ENCODE measurements around the gene PLXNA1. TPM values are rescaled to one million over a fixed set of nuclear protein-coding genes. Genes with fewer than 3 reads are reported as not detected.

The PLXNA1 gene
- total RNA-seq, 1 donor from 2014 or later, result 26.4 TPM

DNA sequence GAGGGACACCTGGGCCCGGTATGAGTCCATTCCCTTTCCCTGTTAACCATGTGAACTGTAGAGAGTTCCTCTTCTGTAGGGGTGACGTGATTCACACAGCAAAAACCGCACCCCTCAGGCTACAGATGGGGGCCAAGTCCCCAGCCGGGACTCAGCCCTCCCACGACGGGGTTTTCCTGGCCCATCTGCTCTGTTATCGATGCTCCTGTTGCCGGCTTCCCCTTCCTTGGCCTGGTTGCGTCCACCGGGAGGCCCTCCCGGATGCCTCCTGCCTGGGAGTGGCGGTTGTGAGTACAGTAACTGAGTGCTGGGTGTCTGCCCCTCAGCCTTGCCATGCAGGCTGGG is 817 bp upstream of the PLXNA1 start:
- peaks cover 13% of the 10 kb centered on the region for H3K27me3 ChIP-seq (ENCODE audit: low read depth)
- intact Hi-C loops (cut with micrococcal nuclease), result no loop called here
- H3K4me3 ChIP-seq, result peak overlapping the region; percentile 69
- no peak for DNase-seq
- H3K36me3 ChIP-seq, result no peaks in the 10 kb centered on the region
- TF ChIP-seq, protein P1, sequence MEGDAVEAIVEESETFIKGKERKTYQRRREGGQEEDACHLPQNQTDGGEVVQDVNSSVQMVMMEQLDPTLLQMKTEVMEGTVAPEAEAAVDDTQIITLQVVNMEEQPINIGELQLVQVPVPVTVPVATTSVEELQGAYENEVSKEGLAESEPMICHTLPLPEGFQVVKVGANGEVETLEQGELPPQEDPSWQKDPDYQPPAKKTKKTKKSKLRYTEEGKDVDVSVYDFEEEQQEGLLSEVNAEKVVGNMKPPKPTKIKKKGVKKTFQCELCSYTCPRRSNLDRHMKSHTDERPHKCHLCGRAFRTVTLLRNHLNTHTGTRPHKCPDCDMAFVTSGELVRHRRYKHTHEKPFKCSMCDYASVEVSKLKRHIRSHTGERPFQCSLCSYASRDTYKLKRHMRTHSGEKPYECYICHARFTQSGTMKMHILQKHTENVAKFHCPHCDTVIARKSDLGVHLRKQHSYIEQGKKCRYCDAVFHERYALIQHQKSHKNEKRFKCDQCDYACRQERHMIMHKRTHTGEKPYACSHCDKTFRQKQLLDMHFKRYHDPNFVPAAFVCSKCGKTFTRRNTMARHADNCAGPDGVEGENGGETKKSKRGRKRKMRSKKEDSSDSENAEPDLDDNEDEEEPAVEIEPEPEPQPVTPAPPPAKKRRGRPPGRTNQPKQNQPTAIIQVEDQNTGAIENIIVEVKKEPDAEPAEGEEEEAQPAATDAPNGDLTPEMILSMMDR (IDR thresholded peaks at IDR 0.05; ENCODE audit: borderline replicate concordance), result no peak
- peaks cover 46% of the 10 kb centered on the region for H3K4me1 ChIP-seq
- peak overlapping the region; percentile 82 for H3K27ac ChIP-seq (replicated peaks)
- H3K9me3 ChIP-seq (replicated peaks), result no peaks in the 10 kb centered on the region

DNA sequence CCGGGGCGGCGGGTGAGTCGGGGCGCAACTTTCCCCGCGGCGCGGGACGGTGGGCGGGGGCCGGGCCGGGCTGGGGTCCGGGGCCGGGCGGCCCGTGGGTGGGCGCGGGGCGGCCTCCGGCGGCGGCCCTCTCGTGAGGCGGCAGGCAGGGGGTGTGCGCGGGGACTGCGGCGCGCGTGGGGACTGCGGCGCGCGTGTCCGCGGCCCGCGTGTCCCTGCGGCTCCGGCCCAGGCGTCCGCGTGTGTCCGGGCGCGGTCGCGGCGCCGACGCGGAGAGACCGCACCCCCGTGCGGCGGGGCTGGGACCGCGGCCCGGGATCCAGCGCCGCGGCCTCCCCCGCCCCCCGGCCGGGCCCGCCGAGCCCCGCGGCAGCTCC is 349 bp downstream of the PLXNA1 start:
- Histone ChIP-seq H3K27me3 (ENCODE audit: low read depth) (peaks cover 13% of the 10 kb centered on the region), H3K27ac (replicated peaks) (peak overlapping the region; percentile 55), H3K9me3 (replicated peaks) (no peaks in the 10 kb centered on the region), H3K4me3 (peak overlapping the region; percentile 85), H3K4me1 (peaks cover 48% of the 10 kb centered on the region), H3K36me3 (no peaks in the 10 kb centered on the region)
- intact Hi-C loops (cut with micrococcal nuclease), result no loop called here
- TF ChIP-seq, protein P1 (IDR thresholded peaks at IDR 0.05; ENCODE audit: borderline replicate concordance), result no peak
- DNase-seq, result no peak

DNA sequence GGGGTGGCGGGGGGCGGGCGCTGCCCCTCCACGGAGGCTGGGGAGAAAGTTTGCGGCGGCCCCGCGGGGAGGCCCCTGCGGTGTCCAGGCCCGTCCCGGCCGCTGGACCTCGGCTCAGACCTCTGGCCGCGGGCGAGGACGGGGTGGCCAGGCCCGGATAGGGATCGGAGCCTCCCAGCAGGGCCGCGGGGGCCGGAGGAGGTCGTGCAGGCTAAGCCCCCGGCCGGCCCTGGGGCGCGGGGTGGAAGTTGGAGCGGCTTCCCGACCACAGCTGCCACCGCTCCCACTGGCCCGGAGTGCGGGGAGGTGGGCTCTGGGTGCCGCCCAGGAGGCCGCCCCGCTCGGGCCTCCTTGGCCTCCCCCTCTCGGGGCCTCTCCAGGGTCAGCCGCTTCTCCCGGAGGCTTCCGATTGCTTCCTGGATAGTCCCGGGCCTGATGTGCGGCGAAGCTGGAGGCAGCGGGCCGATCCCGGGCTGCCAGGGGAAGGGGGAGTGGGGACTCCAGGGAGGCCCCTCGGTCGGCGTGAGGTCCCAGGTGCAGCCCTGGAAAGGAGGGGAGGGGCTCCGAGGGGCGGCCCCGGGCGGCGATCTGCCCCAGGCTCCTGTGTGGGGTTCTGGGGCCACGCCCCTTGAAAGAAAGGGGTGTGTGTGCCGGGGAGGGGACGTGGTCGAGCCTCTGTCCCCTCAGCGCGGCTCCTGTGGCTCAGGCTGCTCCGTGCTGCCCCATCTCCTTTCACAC is 907 bp downstream of the PLXNA1 start:
- no peak for DNase-seq
- TF ChIP-seq, protein P1 (IDR thresholded peaks at IDR 0.05; ENCODE audit: borderline replicate concordance), result no peak
- Histone ChIP-seq H3K36me3 (peaks cover 4% of the 10 kb centered on the region), H3K9me3 (replicated peaks) (no peaks in the 10 kb centered on the region), H3K27ac (replicated peaks) (peak overlapping the region; percentile 55), H3K4me3 (peak overlapping the region; percentile 85), H3K4me1 (peaks cover 48% of the 10 kb centered on the region), H3K27me3 (ENCODE audit: low read depth) (peaks cover 13% of the 10 kb centered on the region)
- intact Hi-C loops (cut with micrococcal nuclease), result no loop called here

DNA sequence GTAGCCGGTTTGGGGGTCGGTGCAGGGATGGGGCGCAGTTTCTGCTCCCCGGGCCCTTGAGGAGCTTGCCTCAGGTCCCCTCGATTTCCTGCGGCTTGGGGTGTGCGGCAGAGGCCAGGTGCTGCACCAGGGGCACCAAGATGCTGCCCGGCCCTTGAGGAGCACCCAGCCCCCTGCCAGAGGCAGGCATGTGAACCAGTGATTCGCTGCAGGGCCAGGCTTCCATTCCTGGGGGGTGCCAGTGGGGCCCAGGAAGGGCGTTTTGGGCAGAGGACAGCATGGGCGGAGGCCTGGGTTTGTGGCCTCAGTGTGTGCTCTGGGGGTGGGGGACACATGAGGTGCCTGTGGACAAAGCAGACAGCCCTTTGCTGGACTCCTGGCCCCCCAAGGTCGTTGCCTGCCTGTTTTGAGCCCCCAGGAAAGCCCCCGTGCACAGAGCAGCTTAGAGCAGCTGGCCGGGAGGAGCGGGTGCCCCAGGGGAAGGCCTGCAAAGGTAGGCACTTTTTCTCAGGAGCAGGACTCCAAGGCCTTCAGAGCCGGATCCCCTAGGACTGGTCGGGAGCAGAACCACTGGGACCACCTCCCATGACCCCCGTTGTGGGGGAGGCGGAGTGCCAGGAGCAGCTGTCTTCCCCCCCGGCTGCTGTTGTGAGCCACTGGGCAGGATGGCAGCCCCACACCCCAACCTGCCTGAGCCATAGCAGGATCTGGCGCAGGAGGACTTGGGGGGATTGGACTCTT is 1.6 kb downstream of the PLXNA1 start:
- peaks cover 12% of the 10 kb centered on the region for H3K36me3 ChIP-seq
- H3K27ac ChIP-seq (replicated peaks), result peak overlapping the region; percentile 55

DNA sequence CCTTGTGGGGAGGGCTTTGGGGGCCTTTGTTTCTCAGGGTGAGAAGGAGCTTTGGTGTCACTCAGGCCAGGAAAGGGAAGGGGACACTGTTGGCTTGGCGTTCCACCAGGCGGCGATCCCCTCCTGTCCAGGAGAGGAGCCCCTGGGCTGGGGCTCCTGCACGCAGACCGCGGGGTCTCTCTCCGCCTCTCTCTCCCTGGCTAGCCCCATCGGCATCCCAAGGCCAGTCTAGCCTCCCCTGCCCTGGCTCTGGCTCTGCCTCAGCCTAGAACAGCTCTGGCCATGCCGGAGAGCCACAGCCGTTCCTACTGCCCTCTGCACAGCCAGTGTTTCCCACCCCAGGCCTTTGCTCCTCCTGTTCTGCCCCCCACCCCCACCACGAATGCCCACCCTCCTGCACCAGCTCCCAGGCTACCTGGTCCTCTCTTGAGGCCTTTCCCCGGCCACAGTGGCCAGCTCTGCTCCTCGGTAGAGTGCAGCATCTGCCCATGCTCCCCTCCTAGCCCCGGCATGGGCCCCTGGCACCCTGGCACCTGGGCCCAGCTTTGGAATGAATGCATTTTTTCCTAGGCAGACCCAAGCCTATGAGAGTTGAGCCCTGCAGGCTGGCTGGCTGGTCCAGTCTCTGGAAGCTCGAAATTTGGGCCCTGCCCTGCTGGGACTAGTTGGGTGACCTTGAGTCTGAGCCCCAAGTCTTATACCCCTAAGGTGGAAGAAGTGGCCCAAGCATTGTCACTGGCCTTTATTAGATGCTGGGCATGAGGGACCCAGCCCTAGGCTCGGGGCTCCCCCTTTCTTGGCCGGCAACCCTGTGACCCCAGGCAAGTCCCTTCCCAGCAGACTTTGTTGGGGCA is 2.4 kb downstream of the PLXNA1 start:
- Histone ChIP-seq H3K27ac (replicated peaks) (no peak overlapping the region), H3K9me3 (replicated peaks) (no peaks in the 10 kb centered on the region), H3K4me3 (peak overlapping the region; percentile 85), H3K36me3 (peaks cover 19% of the 10 kb centered on the region), H3K4me1 (peaks cover 54% of the 10 kb centered on the region), H3K27me3 (ENCODE audit: low read depth) (peaks cover 11% of the 10 kb centered on the region)
- intact Hi-C loops (cut with micrococcal nuclease), result no loop called here
- TF ChIP-seq, protein P1 (IDR thresholded peaks at IDR 0.05; ENCODE audit: borderline replicate concordance), result no peak
- no peak for DNase-seq

More for the DNA sequence above, 1.6 kb downstream of the PLXNA1 start:
- Histone ChIP-seq H3K4me3 (peak overlapping the region; percentile 85), H3K4me1 (peaks cover 48% of the 10 kb centered on the region), H3K27me3 (ENCODE audit: low read depth) (peaks cover 13% of the 10 kb centered on the region), H3K9me3 (replicated peaks) (no peaks in the 10 kb centered on the region)
- intact Hi-C loops (cut with micrococcal nuclease), result no loop called here
- DNase-seq, result no peak
- TF ChIP-seq, protein P1 (IDR thresholded peaks at IDR 0.05; ENCODE audit: borderline replicate concordance), result no peak
